HG03521 (cell line): ENCODE data around the gene AP1B1.

Experiments used
- ATAC-seq: cut with Tn5 transposase; IDR thresholded peaks from one replicate; pipeline ENCODE4 v1.9.1; 2021; ENCODE audit warnings: mild to moderate bottlenecking, moderate library complexity; ENCODE audit not compliant: unreplicated experiment

AP1B1 gene

GRCh38 chr22:29301716-29302401 is 86.5 kb downstream of the AP1B1 start:
- ATAC-seq, result no peak

- ATAC-seq, result no peak
These were observed 87.4 kb downstream of the AP1B1 start for GRCh38 chr22:29300807-29301601.

- ATAC-seq, result no peak
These were observed 87.9 kb downstream of the AP1B1 start for GRCh38 chr22:29300467-29300806.

GRCh38 chr22:29299136-29299900 is 89.1 kb downstream of the AP1B1 start:
- ATAC-seq, result no peak

GRCh38 chr22:29298641-29299040 is 89.7 kb downstream of the AP1B1 start:
- no peak for ATAC-seq

GRCh38 chr22:29292379-29292778 is 96.0 kb downstream of the AP1B1 start:
- ATAC-seq, result no peak

GRCh38 chr22:29291215-29291614 is 97.2 kb downstream of the AP1B1 start:
- no peak for ATAC-seq

GRCh38 chr22:29290061-29290460 is 98.3 kb downstream of the AP1B1 start:
- no peak for ATAC-seq

- no peak for ATAC-seq
These were observed 99.5 kb downstream of the AP1B1 start for GRCh38 chr22:29288837-29289236.

GRCh38 chr22:29284196-29284595 is 104.2 kb downstream of the AP1B1 start:
- ATAC-seq, result no peak

GRCh38 chr22:29277927-29278326 is 110.4 kb downstream of the AP1B1 start:
- ATAC-seq, result no peak
